Pancreas (tissue), 10 donors: ENCODE results near the gene MTIF3. TPM values are rescaled to one million over a fixed set of nuclear protein-coding genes. Genes with fewer than 3 reads are reported as not detected.

Experiments used
- ATAC-seq, 4 donors: fragments of 200-7000 bp; cut with Tn5 transposase; one replicate each; pipeline versions ENCODE4 v1.8.0 to v1.9.1; 2020; ENCODE audit warnings: mild to moderate bottlenecking in 4 of 4, moderate library complexity in 4 of 4
- DNase-seq, 6 donors: peaks; one replicate each; pipeline ENCODE4 v3.0.0-alpha.2; 2020
- FAIRE-seq: peaks from 2 replicates; lab custom pipeline; 2012; peaks lifted over from hg19 to GRCh38; lab: Jason Lieb, UNC
- H3K27ac ChIP-seq, 4 donors: fragments of 200-600 bp; sonication (generic); 1 replicate in 3 of 4; 2 replicates in 1 of 4; pipeline versions ENCODE4 v1.5.0 to v1.8.0; 2020
- H3K27me3 ChIP-seq, 4 donors: fragments of 200-600 bp; one replicate each; pipeline ENCODE4 v1.8.0; 2021
- H3K36me3 ChIP-seq, 3 donors: fragments of 200-600 bp; sonication (generic) in 1 of 3; one replicate each; pipeline versions ENCODE4 v1.5.0 to v1.8.0; 2020 to 2021
- H3K4me1 ChIP-seq, 3 donors: fragments of 200-600 bp; one replicate each; pipeline ENCODE4 v1.8.0; 2021
- H3K4me3 ChIP-seq, 4 donors: fragments of 200-600 bp; sonication (generic) in 2 of 4; one replicate each; pipeline versions ENCODE4 v1.5.0 to v1.8.0; 2020 to 2021
- H3K9me3 ChIP-seq, 4 donors: fragments of 200-600 bp; one replicate each; pipeline ENCODE4 v1.8.0; 2021
- WGBS, 2 donors: extraction: QIAGEN DNeasy Blood & Tissue Kit; methylation state at CpG; one replicate each; pipeline ENCODE4 v1.1.7; 2013; 5-methylcytosine and 5-hydroxymethylcytosine counted together
- intact Hi-C, 3 donors: fragments of 100-400 bp; cut with DNase I; formaldehyde crosslinking; loops; one replicate each; pipeline versions ENCODE4 v1.11.1 to v1.14.2; 2022
- polyA plus RNA-seq, 2 donors: library from polyadenylated mRNA; stranded (reverse); fragments of 200-250 nt; gene quantifications; one replicate each; pipeline ENCODE4 v1.2.3, GENCODE V29; 2013
- total RNA-seq, 6 donors: library from RNA; stranded (reverse); fragmentation: NEBNext Ultra II Directional in 4 of 6; extraction: Animal tissue kit (Norgen Biotek cat#: 25700) in 4 of 6; gene quantifications; one replicate each; pipeline versions ENCODE4 v1.2.1 to v1.2.4, GENCODE V29; 2021 to 2023
- TF ChIP-seq, protein P1 (sequence below), 4 donors: fragments of 200-600 bp; sonication (generic) in 3 of 4; IDR thresholded peaks; one replicate each; pipeline versions ENCODE4 v1.5.0 to v1.8.0; 2021; ENCODE audit warnings: antibody characterized with exemption in 4 of 4
- donor health status: healthy with polysubstance abuse.
- donor health status: DM: no; HTN: no; CAD: no; lungs with moderate emphysema.
- donor health status: DM: no; HTN: no; CAD: no.
- donor health status: control.
- donor health status: control.
- donor health status: Bipolar disorder and iron deficiency.
- donor health status: DM: yes; HTN: yes; CAD: no.
- donor health status: DM: no; HTN: no; CAD: no.
- donor health status: DM: no; HTN: no; CAD: no.
- donor health status: DM: yes; HTN: yes; CAD: no.

MTIF3 gene
- total and polyA plus RNA-seq, 8 donors: 22.3 to 91.4 (median 30.5) TPM

- H3K27ac ChIP-seq: no peak overlapping the region
- H3K9me3 ChIP-seq: no peaks in the 10 kb centered on the region
- 51 to 67% methylated on average over 3 of the region's 3 CpGs for WGBS, 2 donors
- H3K36me3 ChIP-seq: no peaks in the 10 kb centered on the region
- DNase-seq (no peak), ATAC-seq (peak in 2 of 4 donors; percentile 9 to 48), FAIRE-seq (no peak)
- TF ChIP-seq, protein P1, sequence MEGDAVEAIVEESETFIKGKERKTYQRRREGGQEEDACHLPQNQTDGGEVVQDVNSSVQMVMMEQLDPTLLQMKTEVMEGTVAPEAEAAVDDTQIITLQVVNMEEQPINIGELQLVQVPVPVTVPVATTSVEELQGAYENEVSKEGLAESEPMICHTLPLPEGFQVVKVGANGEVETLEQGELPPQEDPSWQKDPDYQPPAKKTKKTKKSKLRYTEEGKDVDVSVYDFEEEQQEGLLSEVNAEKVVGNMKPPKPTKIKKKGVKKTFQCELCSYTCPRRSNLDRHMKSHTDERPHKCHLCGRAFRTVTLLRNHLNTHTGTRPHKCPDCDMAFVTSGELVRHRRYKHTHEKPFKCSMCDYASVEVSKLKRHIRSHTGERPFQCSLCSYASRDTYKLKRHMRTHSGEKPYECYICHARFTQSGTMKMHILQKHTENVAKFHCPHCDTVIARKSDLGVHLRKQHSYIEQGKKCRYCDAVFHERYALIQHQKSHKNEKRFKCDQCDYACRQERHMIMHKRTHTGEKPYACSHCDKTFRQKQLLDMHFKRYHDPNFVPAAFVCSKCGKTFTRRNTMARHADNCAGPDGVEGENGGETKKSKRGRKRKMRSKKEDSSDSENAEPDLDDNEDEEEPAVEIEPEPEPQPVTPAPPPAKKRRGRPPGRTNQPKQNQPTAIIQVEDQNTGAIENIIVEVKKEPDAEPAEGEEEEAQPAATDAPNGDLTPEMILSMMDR (IDR thresholded peaks at IDR 0.05): no peak
- H3K4me1 ChIP-seq: no peaks in the 10 kb centered on the region
- intact Hi-C loops: no loop called here
- no peak overlapping the region for H3K4me3 ChIP-seq
- H3K27me3 ChIP-seq: no peaks in the 10 kb centered on the region
These were observed 45.2 kb upstream of the MTIF3 start for GRCh38 chr13:27495551-27495950.

DNA sequence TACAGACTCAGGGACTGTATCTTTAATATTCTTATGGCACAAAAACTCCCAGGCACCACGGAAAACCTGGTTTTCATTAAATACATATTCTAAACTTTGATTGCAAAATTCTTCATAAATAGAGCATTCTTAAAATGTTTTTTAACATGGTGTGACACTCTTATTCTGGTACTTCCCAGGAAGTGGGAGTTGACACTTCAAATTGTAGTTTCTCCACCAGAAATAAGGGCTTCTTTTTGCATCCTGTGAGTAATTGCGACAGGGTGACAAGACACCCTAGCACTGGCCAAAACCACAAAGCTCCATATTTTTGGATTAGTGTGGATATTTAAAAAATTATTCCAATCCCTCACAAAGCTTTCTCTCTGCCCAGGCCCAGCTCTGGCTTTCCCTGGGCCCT is 43.6 kb upstream of the MTIF3 start:
- WGBS, 2 donors: 78 to 95% methylated on average over 2 of the region's 2 CpGs
- no peaks in the 10 kb centered on the region for H3K27me3 ChIP-seq
- intact Hi-C loops: no loop called here
- no peak for DNase-seq
- no peaks in the 10 kb centered on the region for H3K4me1 ChIP-seq
- TF ChIP-seq, protein P1 (IDR thresholded peaks at IDR 0.05): no peak
- H3K4me3 ChIP-seq: no peak overlapping the region
- peaks cover 0 to 3% (median 0%) of the 10 kb centered on the region in 4 donors for H3K9me3 ChIP-seq
- no peak overlapping the region for H3K27ac ChIP-seq
- ATAC-seq: no peak
- H3K36me3 ChIP-seq: no peaks in the 10 kb centered on the region
- no peak for FAIRE-seq

DNA sequence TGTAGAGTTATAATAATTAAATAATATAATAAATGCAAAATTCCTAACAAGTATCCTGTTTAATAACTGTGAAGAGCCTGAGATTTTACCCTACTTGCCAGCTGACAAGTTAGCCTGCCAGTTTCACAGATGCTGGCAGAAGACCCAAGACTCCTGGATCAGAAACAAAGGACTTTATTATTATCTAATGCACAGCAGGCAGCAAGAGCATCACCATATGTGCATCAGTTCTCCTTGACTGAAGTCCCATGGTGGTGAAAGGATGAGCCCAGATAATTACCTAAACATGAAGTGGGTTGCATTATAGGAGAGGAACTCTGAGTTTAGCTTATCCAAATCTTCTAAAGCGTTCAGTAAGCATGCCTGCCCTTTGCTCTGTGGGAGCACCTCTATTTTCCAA is 39.1 kb upstream of the MTIF3 start:
- intact Hi-C loops: no loop called here
- WGBS, 2 donors: 48 to 49% methylated on average over 1 of the region's 1 CpG
- ATAC-seq (no peak), DNase-seq (no peak), FAIRE-seq (no peak)
- TF ChIP-seq, protein P1 (IDR thresholded peaks at IDR 0.05): no peak
- Histone ChIP-seq H3K4me3 (no peak overlapping the region), H3K27ac (no peak overlapping the region), H3K4me1 (no peaks in the 10 kb centered on the region), H3K27me3 (no peaks in the 10 kb centered on the region), H3K36me3 (no peaks in the 10 kb centered on the region), H3K9me3 (peaks cover 0 to 3% (median 0%) of the 10 kb centered on the region in 4 donors)

GRCh38 chr13:27487776-27488175 is 37.4 kb upstream of the MTIF3 start:
- Histone ChIP-seq H3K4me3 (no peak overlapping the region), H3K27ac (no peak overlapping the region), H3K9me3 (peaks cover 0 to 3% (median 0%) of the 10 kb centered on the region in 4 donors), H3K27me3 (peaks cover 0 to 1% (median 0%) of the 10 kb centered on the region in 4 donors), H3K36me3 (no peaks in the 10 kb centered on the region), H3K4me1 (no peaks in the 10 kb centered on the region)
- WGBS, 2 donors: 38 to 40% methylated on average over 5 of the region's 5 CpGs
- no peak for ATAC-seq
- TF ChIP-seq, protein P1 (IDR thresholded peaks at IDR 0.05): no peak
- FAIRE-seq: no peak
- intact Hi-C loops: no loop called here
- no peak for DNase-seq

DNA sequence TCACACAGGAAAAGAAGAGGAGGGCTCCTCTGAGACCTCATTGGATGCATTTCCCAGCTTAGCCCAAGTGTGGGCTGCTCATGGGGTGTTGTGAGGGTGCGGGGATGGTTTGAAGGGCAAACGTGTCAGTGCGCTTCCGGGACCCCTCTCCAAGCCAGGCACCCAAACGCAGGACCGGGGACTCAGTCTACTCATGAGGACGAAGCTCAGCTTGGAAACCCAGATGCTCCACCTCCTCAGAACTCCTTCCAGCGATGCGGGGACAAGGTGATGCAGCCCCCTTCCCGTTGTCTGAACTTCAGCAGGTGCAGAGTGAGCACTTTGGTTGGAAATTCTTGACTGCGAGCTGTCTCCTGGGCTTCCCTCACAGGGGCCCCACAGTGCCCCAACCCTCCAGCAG is 33.1 kb upstream of the MTIF3 start:
- TF ChIP-seq, protein P1 (IDR thresholded peaks at IDR 0.05): no peak
- intact Hi-C loops: no loop called here
- no peaks in the 10 kb centered on the region for H3K36me3 ChIP-seq
- no peak overlapping the region for H3K4me3 ChIP-seq
- no peak overlapping the region for H3K27ac ChIP-seq
- no peak for FAIRE-seq
- H3K27me3 ChIP-seq: peaks cover 0 to 4% (median 0%) of the 10 kb centered on the region in 4 donors
- no peaks in the 10 kb centered on the region for H3K9me3 ChIP-seq
- H3K4me1 ChIP-seq: no peaks in the 10 kb centered on the region
- DNase-seq: no peak
- ATAC-seq: no peak
- WGBS, 2 donors: 77 to 86% methylated on average over 11 of the region's 11 CpGs
